Sigmoid colon (tissue), 4 donors: Measurements from ENCODE around the gene MC1R.

Experiments
- POLR2A ChIP-seq, 2 donors: fragments of 450-650 bp; IDR thresholded peaks; one replicate each; pipeline ENCODE4 v1.6.1; 2016; ENCODE audit warnings: antibody characterized with exemption in 2 of 2, mild to moderate bottlenecking in 2 of 2, moderate library complexity in 2 of 2
- POLR2AphosphoS5 ChIP-seq, 4 donors: sonication (generic); formaldehyde crosslinking; IDR thresholded peaks; one replicate each; pipeline ENCODE4 v1.6.1; 2017; ENCODE audit warnings: antibody characterized with exemption in 4 of 4
- TF ChIP-seq, protein P1 (sequence below), 4 experiments: fragments of 450-650 bp in 3 of 4; fragments of 200-600 bp in 1 of 4; IDR thresholded peaks; one replicate each; pipeline ENCODE4 v1.5.1; 2016 to 2019; ENCODE audit warnings: antibody characterized with exemption in 4 of 4, mild to moderate bottlenecking in 3 of 4, moderate library complexity in 2 of 4

DNA sequence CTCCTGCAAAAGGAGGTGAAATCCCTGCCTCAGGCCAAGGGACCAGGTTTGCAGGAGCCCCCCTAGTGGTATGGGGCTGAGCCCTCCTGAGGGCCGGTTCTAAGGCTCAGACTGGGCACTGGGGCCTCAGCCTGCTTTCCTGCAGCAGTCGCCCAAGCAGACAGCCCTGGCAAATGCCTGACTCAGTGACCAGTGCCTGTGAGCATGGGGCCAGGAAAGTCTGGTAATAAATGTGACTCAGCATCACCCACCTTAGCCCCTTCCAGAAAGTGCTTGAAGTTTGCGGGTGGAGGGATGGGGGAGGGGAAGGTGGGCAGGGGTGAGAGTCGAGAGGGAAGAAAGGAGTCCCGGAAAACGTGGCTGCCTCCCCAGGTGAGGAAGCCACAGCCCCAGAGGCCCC lies 2.1 kb downstream of the MC1R start:
- TF ChIP-seq POLR2A (IDR thresholded peaks at IDR 0.05) (no peak), POLR2AphosphoS5 (IDR thresholded peaks at IDR 0.05) (no peak)
- TF ChIP-seq, protein P1, sequence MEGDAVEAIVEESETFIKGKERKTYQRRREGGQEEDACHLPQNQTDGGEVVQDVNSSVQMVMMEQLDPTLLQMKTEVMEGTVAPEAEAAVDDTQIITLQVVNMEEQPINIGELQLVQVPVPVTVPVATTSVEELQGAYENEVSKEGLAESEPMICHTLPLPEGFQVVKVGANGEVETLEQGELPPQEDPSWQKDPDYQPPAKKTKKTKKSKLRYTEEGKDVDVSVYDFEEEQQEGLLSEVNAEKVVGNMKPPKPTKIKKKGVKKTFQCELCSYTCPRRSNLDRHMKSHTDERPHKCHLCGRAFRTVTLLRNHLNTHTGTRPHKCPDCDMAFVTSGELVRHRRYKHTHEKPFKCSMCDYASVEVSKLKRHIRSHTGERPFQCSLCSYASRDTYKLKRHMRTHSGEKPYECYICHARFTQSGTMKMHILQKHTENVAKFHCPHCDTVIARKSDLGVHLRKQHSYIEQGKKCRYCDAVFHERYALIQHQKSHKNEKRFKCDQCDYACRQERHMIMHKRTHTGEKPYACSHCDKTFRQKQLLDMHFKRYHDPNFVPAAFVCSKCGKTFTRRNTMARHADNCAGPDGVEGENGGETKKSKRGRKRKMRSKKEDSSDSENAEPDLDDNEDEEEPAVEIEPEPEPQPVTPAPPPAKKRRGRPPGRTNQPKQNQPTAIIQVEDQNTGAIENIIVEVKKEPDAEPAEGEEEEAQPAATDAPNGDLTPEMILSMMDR (IDR thresholded peaks at IDR 0.05) = no peak
